Smooth muscle cell of the brain vasculature (primary cell): ENCODE measurements around the gene LTBP2.

ENCODE experiments used
- DNase-seq: peaks from one replicate; pipeline ENCODE4 v3.0.0-alpha.2; 2012; ENCODE audit warnings: low read depth, low spot score

Gene LTBP2

GRCh38 chr14:74592476-74593201 lies 19.4 kb downstream of the LTBP2 start:
- DNase-seq: no peak

GRCh38 chr14:74591899-74592298 lies 20.1 kb downstream of the LTBP2 start:
- no peak for DNase-seq

DNA sequence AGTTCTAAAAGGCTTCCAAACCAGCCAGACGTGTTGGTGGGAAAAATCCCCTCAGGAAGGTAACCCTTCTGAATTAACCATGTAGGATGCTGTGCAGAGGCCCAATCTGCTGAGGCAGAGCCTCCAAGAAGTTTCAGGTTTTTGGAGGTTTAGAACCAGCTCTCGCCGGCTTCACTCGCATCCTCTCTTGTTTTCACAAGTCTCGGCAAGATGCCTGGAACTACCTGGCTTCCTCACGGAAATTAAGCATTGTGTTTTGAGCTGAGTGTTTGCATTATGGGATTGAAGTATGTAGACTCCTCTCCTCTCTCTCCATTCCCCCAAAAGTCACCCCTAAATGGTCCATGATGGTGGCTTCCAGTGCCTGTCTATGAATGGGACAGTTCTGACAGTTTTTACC lies 20.6 kb downstream of the LTBP2 start:
- no peak for DNase-seq

- no peak for DNase-seq
Measured at GRCh38 chr14:74589291-74589879, 22.7 kb downstream of the LTBP2 start.

- no peak for DNase-seq
Measured at GRCh38 chr14:74587363-74587707, 24.7 kb downstream of the LTBP2 start.

- DNase-seq: no peak
Measured at GRCh38 chr14:74586681-74587362, 25.2 kb downstream of the LTBP2 start.

GRCh38 chr14:74585406-74586335 lies 26.4 kb downstream of the LTBP2 start:
- DNase-seq: no peak

DNA sequence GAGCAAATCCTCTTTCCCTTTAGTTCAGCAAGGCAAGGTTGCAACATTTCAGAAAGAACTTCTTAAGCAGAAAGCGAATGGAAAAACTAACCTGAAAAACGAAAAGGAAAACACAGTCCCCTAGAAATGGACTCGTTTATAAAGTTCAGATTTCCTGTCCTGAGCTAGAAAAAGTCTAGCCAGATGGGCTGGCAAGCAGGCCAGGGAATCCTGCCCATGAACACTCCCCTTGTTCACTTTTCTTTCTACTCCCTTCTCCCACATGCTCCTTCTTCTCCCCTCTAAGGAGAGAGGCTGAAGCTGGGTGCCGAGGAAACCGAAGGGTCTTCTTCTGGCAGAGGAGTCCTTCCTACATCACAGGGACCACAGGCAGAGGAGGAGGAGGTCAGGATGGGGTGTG lies 27.1 kb downstream of the LTBP2 start:
- no peak for DNase-seq

DNA sequence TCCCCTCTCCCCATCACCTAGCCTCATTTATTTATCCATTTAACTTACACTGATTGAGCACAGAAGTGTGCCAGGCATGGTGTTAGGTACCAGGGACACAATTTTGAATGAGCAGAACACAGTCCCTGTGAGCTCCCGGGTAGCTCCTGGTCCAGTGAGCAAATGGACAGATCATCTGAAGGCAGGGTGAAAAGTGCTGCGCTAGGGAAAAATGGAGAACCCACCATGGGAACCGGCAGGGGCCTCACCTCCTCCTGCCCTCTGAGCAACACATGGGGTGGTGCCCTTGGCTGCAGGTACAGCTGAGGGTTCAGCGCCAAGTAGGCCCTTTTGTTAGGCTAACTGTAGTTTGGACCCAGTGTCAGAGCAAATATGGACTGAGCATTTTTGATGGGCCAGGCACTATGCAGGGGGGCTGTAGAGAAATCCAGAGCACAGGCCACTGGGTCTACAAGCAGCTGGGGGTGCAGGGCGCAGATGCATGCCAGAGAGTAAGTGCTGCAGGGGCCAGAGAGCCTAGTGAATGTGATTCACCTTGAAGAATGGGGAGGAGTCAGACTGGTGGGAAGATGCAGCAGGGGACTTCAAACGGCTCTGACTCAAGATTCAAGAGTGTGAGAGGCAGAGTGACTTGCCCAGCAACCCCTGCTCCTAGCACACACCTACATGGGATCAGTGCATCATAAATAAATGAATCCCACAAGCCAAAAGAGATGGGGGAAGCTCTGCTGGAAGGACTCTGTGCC lies 28.2 kb downstream of the LTBP2 start:
- no peak for DNase-seq

- DNase-seq: no peak
Measured at GRCh38 chr14:74582910-74583581, 29.0 kb downstream of the LTBP2 start.

- DNase-seq: no peak
Measured at GRCh38 chr14:74580275-74580672, 31.8 kb downstream of the LTBP2 start.

GRCh38 chr14:74579447-74580274 lies 32.4 kb downstream of the LTBP2 start:
- no peak for DNase-seq

GRCh38 chr14:74578479-74578878 lies 33.6 kb downstream of the LTBP2 start:
- no peak for DNase-seq

- no peak for DNase-seq
Measured at GRCh38 chr14:74577948-74578275, 34.1 kb downstream of the LTBP2 start.

- no peak for DNase-seq
Measured at GRCh38 chr14:74577247-74577947, 34.6 kb downstream of the LTBP2 start.

- DNase-seq: no peak
Measured at GRCh38 chr14:74575936-74576335, 36.1 kb downstream of the LTBP2 start.

DNA sequence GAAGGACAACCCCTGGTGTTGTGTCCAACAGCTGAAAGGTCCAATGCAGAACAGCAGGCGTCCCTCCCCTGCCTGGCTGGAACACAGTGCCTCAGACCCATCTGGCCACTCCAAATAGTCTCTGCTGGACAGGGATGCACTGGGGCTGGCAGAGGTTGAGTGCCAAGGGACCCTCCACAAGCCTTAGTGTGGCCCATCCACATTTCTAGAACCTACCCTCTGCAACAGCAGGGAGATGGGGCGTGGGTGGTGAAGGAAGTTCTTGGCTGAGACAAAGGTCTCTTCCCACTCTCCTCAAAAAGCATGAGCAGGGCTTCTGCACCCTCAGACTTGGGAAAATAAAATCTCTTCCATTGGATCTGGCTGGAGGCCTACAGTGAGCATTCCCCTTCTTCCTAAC lies 36.5 kb downstream of the LTBP2 start:
- DNase-seq: no peak

DNA sequence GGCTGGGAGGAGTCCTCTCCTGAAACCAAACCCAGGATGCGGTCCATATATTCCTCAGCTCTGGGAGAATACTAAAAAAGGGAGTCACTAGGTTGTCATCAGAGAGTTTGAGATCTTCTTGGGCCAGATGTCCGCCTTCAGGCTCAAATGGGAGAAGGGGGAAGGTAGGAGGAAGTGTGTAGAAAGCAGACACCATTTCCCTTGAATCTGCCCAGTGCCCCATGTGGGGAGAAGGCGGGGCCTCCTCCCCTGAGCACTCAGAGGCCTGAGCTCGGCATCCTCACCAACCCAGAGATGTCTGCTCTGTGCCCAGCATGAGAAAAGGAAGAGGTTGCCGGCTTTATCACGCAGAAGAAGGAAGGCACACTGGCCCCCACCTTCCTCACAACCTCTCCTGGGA lies 37.3 kb downstream of the LTBP2 start:
- DNase-seq: no peak

GRCh38 chr14:74574090-74574433 lies 38.0 kb downstream of the LTBP2 start:
- no peak for DNase-seq
